T follicular helper cell (primary cell): ENCODE measurements around the gene PER1.
"Not testable (repeated sequence)": the region's sequence is repeated elsewhere in the genome, so short reads cannot be mapped to it uniquely, and the experiment has no call there.

Source experiments
- DNase-seq: peaks from one replicate; pipeline ENCODE4 v3.0.0-alpha.2; 2020; ENCODE audit warnings: low read depth

The PER1 gene

GRCh38 chr17:8121681-8122421 is 30.4 kb downstream of the PER1 start:
- DNase-seq: no peak

GRCh38 chr17:8121407-8121680 is 30.9 kb downstream of the PER1 start:
- no peak for DNase-seq

GRCh38 chr17:8120520-8121406 is 31.4 kb downstream of the PER1 start:
- DNase-seq: peak; percentile 35

- DNase-seq: peak; percentile 66
Observed at GRCh38 chr17:8119581-8120519, 32.4 kb downstream of the PER1 start.

- DNase-seq: peak; percentile 77
Observed at GRCh38 chr17:8118769-8119580, 33.2 kb downstream of the PER1 start.

GRCh38 chr17:8117980-8118768 is 34.0 kb downstream of the PER1 start, which contains the start of gene ALOXE3:
Gene ALOXE3, minus strand, starts transcription at chr17:8118514. Its CDS starts 524 bp downstream, at chr17:8117990.
- no peak for DNase-seq

- DNase-seq: no peak
Observed at GRCh38 chr17:8117367-8117979, 34.7 kb downstream of the PER1 start.

GRCh38 chr17:8116776-8117175 is 35.4 kb downstream of the PER1 start:
- DNase-seq: no peak

- no peak for DNase-seq
Observed at GRCh38 chr17:8110907-8111306, 41.3 kb downstream of the PER1 start.

GRCh38 chr17:8110456-8110804 is 41.8 kb downstream of the PER1 start:
- no peak for DNase-seq

- peak; percentile 77 for DNase-seq
Observed at GRCh38 chr17:8109661-8110455, 42.3 kb downstream of the PER1 start.

GRCh38 chr17:8108972-8109660 is 43.1 kb downstream of the PER1 start:
- DNase-seq: no peak

- not testable (repeated sequence) for DNase-seq
Observed at GRCh38 chr17:8106980-8107379, 45.2 kb downstream of the PER1 start.

GRCh38 chr17:8105957-8106398 is 46.2 kb downstream of the PER1 start:
- DNase-seq: no peak

GRCh38 chr17:8104911-8105310 is 47.3 kb downstream of the PER1 start:
- DNase-seq: no peak

GRCh38 chr17:8103549-8103948 is 48.7 kb downstream of the PER1 start:
- DNase-seq: no peak

- DNase-seq: no peak
Observed at GRCh38 chr17:8101721-8102120, 50.5 kb downstream of the PER1 start.

- DNase-seq: no peak
Observed at GRCh38 chr17:8100763-8101162, 51.4 kb downstream of the PER1 start.

GRCh38 chr17:8100111-8100510 is 52.1 kb downstream of the PER1 start:
- no peak for DNase-seq
